CD4-positive, alpha-beta T cell treated with Interleukin-1 beta for 1 hour (primary cell): ENCODE data around the gene GUK1.
A peak's percentile ranks its signal among the peaks of the same experiment; 100 is the strongest.

Experiments used
- DNase-seq, 2 donors: peaks; one replicate each; pipeline ENCODE4 v3.0.0-alpha.2; 2020 to 2022

The GUK1 gene

GRCh38 chr1:228131766-228132165, 8.3 kb upstream of the GUK1 start:
- DNase-seq = no peak

GRCh38 chr1:228134591-228134990, 5.5 kb upstream of the GUK1 start:
- DNase-seq = no peak

- no peak for DNase-seq
These were observed 3.2 kb upstream of the GUK1 start for GRCh38 chr1:228136901-228137300.

- DNase-seq = no peak
These were observed 611 bp upstream of the GUK1 start for GRCh38 chr1:228139406-228139930.

GRCh38 chr1:228140724-228141225, 696 bp downstream of the GUK1 start:
- no peak for DNase-seq

GRCh38 chr1:228141226-228142044, 1.4 kb downstream of the GUK1 start:
- peak in 1 of 2 donors; percentile 50 for DNase-seq

- peak in 1 of 2 donors; percentile 49 for DNase-seq
These were observed 2.1 kb downstream of the GUK1 start for GRCh38 chr1:228142155-228142691.

DNA sequence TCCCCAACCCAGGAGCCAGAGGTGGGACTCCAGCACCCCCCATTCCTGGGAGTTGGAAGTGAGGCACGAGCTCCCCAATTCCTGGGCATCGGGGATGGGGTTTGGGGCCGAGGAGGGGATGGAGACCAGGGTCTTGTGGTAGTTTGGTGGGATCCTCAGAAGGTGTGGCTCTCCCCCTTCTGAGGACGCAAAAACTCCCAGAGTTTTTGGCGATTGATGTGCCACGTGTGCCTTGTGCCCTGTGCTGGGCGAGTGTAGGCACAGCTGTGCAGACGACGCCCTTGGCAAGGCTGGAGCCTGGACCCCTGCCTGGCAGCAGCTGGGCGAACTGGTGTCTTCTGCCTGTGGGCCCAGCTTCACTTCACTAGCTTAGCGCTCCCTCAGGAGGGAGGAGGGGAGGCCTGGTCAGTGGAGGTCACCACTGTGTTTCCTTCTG, 2.6 kb downstream of the GUK1 start:
- no peak for DNase-seq

DNA sequence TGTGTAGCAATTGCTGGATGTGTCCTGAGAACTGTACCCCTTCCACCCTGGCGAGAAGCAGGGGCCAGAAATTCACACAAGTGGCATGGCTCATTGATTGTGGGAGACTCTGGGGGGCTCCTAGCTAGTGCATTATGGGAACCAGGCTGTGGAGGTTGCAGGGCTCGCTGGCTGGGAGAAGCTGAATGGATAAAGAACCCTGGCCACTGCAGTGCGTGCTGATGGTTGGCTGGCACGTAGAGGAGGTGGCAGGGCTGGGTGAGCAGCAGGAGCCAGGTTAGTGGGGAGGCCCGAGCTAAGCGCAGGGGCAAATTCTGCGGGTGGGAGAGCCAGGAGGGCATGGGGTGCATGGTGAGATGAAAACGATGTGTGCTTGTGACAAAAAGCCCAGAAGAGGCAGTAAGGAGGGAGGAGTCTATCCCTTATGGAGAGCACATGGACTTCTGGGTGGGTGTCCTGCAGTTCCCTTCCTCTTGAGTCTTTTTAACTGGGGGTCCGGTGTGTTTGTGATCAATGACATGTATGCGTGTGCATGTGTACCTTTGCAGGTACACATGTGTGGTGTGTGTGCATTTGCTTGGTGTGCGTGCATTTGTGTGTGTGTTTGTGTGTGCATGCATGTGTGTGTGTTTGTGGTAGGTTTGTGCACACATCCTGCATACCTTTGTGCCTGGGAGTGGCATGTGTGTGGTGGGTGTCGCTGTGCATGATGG, 3.6 kb downstream of the GUK1 start:
- DNase-seq = no peak

GRCh38 chr1:228144193-228144992, 4.3 kb downstream of the GUK1 start:
- no peak for DNase-seq

GRCh38 chr1:228144993-228145343, 4.9 kb downstream of the GUK1 start:
- DNase-seq = no peak

GRCh38 chr1:228145463-228146416, 5.7 kb downstream of the GUK1 start:
- DNase-seq = no peak

DNA sequence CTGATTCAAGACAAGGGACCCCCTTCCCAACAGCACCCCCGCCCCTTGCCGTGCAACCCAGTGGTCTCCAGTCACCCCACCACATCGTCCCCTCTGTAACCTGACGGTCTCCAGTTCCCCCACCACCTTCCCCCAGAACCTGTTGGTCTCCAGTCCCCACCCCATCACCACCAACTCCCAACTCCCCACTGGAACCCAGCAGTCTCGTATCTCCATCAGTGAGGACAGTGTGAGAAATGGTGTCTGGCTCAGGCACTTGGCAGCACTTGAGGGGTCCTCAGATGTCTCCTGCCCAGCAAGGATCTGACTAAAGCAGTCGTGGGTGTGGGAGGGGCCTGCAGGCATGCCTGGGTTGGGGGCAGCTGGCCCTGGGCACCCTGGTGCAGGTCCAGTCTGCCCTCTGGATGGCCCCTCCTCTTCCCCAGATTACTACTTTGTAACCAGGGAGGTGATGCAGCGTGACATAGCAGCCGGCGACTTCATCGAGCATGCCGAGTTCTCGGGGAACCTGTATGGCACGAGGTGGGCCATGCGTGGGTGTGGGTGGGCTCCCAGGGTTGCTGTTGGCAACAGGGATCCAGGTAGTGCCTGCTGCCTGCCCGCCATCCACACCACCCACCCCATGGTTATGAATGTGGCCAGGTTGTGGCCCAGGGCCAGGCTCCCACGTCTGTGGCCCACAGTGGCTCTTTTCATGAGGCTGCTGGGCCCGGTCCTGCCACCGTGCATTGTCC, 6.5 kb downstream of the GUK1 start:
- no peak for DNase-seq

DNA sequence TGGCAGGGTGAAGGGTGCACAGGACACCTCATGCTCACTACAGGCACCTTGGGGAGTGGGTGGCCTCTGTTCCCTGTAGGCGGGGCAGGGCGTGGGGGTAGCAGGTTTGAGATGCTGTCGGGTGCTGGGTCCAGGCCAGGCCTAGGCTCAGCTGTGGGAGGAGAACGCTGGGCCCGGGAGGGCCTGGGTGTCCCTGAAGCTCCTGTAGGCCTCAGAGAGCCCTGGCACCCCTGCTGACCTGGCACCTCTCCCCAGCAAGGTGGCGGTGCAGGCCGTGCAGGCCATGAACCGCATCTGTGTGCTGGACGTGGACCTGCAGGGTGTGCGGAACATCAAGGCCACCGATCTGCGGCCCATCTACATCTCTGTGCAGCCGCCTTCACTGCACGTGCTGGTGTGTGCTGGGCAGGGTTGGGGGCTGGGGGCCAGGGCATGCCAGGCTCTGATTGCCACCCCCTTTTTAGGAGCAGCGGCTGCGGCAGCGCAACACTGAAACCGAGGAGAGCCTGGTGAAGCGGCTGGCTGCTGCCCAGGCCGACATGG, 7.1 kb downstream of the GUK1 start:
- DNase-seq = no peak

DNA sequence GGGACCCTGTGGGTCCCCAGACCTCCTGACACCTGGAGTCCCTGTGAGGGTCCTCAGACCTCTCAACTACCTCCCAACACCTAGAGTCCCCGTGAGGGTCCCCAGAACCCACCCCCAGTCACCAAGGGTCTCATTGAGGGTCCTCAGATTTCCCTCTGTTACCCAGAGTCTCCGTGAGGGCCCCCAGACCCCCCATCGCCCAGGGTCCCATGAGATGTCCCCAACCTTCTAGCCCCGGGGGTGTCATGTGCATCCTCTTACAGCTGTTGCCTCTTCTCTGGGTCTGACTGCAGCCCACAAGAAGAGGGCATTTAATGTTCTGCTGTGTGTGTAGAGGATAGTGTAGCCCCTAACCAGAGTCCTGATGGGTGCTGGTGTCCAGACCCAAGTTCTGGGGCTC, 7.7 kb downstream of the GUK1 start:
- no peak for DNase-seq

GRCh38 chr1:228148196-228148861, 8.2 kb downstream of the GUK1 start:
- DNase-seq = no peak

DNA sequence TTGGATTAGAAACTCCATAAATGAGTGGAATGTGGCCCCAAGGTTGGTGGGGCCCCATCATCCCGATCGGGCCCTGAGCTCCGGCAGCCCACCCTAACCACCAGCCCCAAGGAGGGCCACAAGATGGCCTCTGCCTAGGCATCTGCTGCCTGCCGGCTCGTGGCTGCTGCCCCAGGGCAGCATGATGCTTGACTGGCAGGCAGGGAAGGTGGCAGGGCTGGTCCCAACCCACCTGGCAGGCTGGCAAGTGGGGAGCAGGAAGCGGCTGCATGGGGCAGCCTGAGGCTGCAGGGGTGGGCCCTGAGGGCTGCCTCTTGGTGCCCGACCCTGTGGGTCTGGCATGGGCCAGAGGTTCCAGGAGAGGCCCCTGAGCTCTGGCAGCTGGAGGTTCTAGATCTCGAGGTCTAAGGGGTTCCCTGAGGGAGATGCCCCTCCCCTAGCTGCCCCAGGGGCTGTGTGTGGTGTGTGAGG, 8.9 kb downstream of the GUK1 start:
- no peak for DNase-seq

- DNase-seq = no peak
These were observed 9.5 kb downstream of the GUK1 start, which contains the start of gene GJC2 for GRCh38 chr1:228149406-228150119. Gene GJC2 (plus strand): TSS chr1:228149930. CDS start chr1:228157759, 7,829 bp downstream.

GRCh38 chr1:228150120-228150460, 10.0 kb downstream of the GUK1 start:
- DNase-seq = no peak
